GM12878 (cell line): Measurements from ENCODE around the gene TM9SF4. TPM values are rescaled to one million over a fixed set of nuclear protein-coding genes. Genes with fewer than 3 reads are reported as not detected.
A peak's percentile ranks its signal among the peaks of the same experiment; 100 is the strongest.

ENCODE experiments used
- ATAC-seq: fragments of 200-7000 bp; cut with Tn5 transposase; 3 replicates; pipeline ENCODE4 v1.9.1; 2020; ENCODE audit warnings: mild to moderate bottlenecking, moderate library complexity
- BruUV-seq: library from RNA; stranded (reverse); fragments of 400-500 nt; replicated peaks from 2 replicates; lab custom pipeline; 2021; lab: Mats Ljungman, UMichigan
- CTCF ChIA-PET: fragments of 300-600 bp; sonication (Branson Sonifier 250); formaldehyde crosslinking; extraction: SDS; loops from one replicate; lab custom pipeline; 2021; ENCODE audit warnings: inconsistent platforms; lab: Yijun Ruan, JAX
- POLR2A ChIA-PET: fragments of 350-600 bp; formaldehyde crosslinking; extraction: SDS; loops from one replicate; lab custom pipeline; 2021; ENCODE audit warnings: inconsistent platforms; lab: Charles Lee
- RAD21 ChIA-PET: fragments of 300-600 bp; sonication (Branson Sonifier 250); formaldehyde crosslinking; loops from one replicate; lab custom pipeline; 2023; ENCODE audit warnings: antibody characterized with exemption; ENCODE audit not compliant: unreplicated experiment; lab: Charles Lee
- SMC1A ChIA-PET: fragments of 300-600 bp; sonication (Branson Sonifier 250); formaldehyde crosslinking; loops from one replicate; lab custom pipeline; 2023; ENCODE audit not compliant: unreplicated experiment, uncharacterized antibody; lab: Charles Lee
- DNase-seq: peaks from one replicate; pipeline ENCODE4 v3.0.0-alpha.2; 2011; ENCODE audit warnings: low read depth, low spot score
- FAIRE-seq: peaks from 3 replicates; lab custom pipeline; 2011; peaks lifted over from hg19 to GRCh38; lab: Jason Lieb, UNC
- H2AFZ ChIP-seq: 2 replicates; pipeline ENCODE4 v1.6.0; 2011; ENCODE audit warnings: low read depth, low read length, control low read depth; ENCODE audit not compliant: control insufficient read depth
- H3K27ac ChIP-seq: 2 replicates; pipeline ENCODE4 v1.5.1; 2011; ENCODE audit warnings: control low read depth; ENCODE audit not compliant: control insufficient read depth, insufficient read depth
- H3K27me3 ChIP-seq, 2 experiments: replicated peaks in 1 of 2; 2 replicates each; pipeline versions ENCODE4 v1.6.0 to v1.6.1; 2011; ENCODE audit warnings: low read length in 1 of 2; ENCODE audit not compliant: control insufficient read depth in 2 of 2, insufficient read depth in 2 of 2
- H3K36me3 ChIP-seq, 2 experiments: 2 replicates each; pipeline ENCODE4 v1.5.1; 2011; ENCODE audit warnings: low read length in 1 of 2; ENCODE audit not compliant: control insufficient read depth in 2 of 2, insufficient read depth in 2 of 2
- H3K4me1 ChIP-seq: 2 replicates; pipeline ENCODE4 v1.6.1; 2011; ENCODE audit warnings: mild to moderate bottlenecking, low read length, moderate library complexity, mixed read lengths; ENCODE audit not compliant: control insufficient read depth, insufficient read depth
- H3K4me2 ChIP-seq: 2 replicates; pipeline ENCODE4 v1.6.0; 2011; ENCODE audit warnings: control low read depth; ENCODE audit not compliant: control insufficient read depth, insufficient read depth
- H3K4me3 ChIP-seq: fragments of 200-600 bp; sonication (generic); 2 replicates; pipeline ENCODE4 v1.5.1; 2016
- H3K79me2 ChIP-seq: 2 replicates; pipeline ENCODE4 v1.6.0; 2011; ENCODE audit warnings: low read length; ENCODE audit not compliant: control insufficient read depth, insufficient read depth
- H3K9ac ChIP-seq: 2 replicates; pipeline ENCODE4 v1.8.0; 2011; ENCODE audit warnings: low read length, control low read depth, mixed read lengths; ENCODE audit not compliant: control insufficient read depth, insufficient read depth
- H3K9me3 ChIP-seq: replicated peaks from 3 replicates; pipeline ENCODE4 v1.5.1; 2011; ENCODE audit warnings: mild to moderate bottlenecking, low read length; ENCODE audit not compliant: control insufficient read depth, insufficient read depth
- H4K20me1 ChIP-seq: 2 replicates; pipeline ENCODE4 v1.6.0; 2011; ENCODE audit not compliant: control insufficient read depth, insufficient read depth
- BRCA1 ChIP-seq: IDR thresholded peaks from 2 replicates; pipeline ENCODE4 v1.6.1; 2011; ENCODE audit warnings: low read depth, low read length, improper control_type of control experiment
- DPF2 ChIP-seq: fragments of 450-650 bp; IDR thresholded peaks from 2 replicates; pipeline ENCODE4 v1.6.1; 2017; ENCODE audit warnings: mild to moderate bottlenecking
- NR2C2 ChIP-seq: IDR thresholded peaks from 2 replicates; pipeline ENCODE4 v1.6.1; 2011; ENCODE audit warnings: borderline replicate concordance, low read depth; ENCODE audit not compliant: control insufficient read depth, insufficient read length
- PAX5 ChIP-seq: IDR thresholded peaks from 2 replicates; pipeline ENCODE4 v1.6.1; 2011; ENCODE audit warnings: low read depth, low read length, borderline replicate concordance
- SIX5 ChIP-seq: IDR thresholded peaks from 2 replicates; pipeline ENCODE4 v1.6.1; 2011; ENCODE audit warnings: mild to moderate bottlenecking, low read depth, low read length, moderate library complexity; ENCODE audit not compliant: severe bottlenecking
- SMC3 ChIP-seq: IDR thresholded peaks from 2 replicates; pipeline ENCODE4 v1.6.1; 2011; ENCODE audit warnings: low read length, improper control_type of control experiment, borderline replicate concordance
- ZBED1 ChIP-seq: IDR thresholded peaks from 2 replicates; pipeline ENCODE4 v1.6.1; 2016; ENCODE audit warnings: borderline replicate concordance
- ZSCAN29 ChIP-seq: fragments of 450-650 bp; IDR thresholded peaks from 2 replicates; pipeline ENCODE4 v1.6.1; 2017; ENCODE audit warnings: mild to moderate bottlenecking, moderate library complexity
- ZZZ3 ChIP-seq: IDR thresholded peaks from 2 replicates; pipeline ENCODE4 v1.6.1; 2011; ENCODE audit warnings: low read depth; ENCODE audit not compliant: control insufficient read depth, insufficient read length
- WGBS: methylation state at CpG from one replicate; pipeline ENCODE4 v1.1.6; 2016; ENCODE audit warnings: low lambda C conversion rate; ENCODE audit not compliant: insufficient replicate concordance, insufficient coverage; ENCODE audit errors: missing lambda C conversion rate; 5-methylcytosine and 5-hydroxymethylcytosine counted together
- in situ Hi-C: fragments of 300-500 bp; cut with MboI; formaldehyde crosslinking; loops from 9 replicates; pipeline ENCODE4 v1.14.3; 2018; ENCODE audit warnings: mixed read lengths
- intact Hi-C: fragments of 100-400 bp; cut with micrococcal nuclease; formaldehyde crosslinking; loops from one replicate; pipeline ENCODE4 v1.14.2; 2022; ENCODE audit not compliant: unreplicated experiment
- polyA plus RNA-seq, 11 experiments: library from polyadenylated mRNA; depleted of rRNA in 4 of 11; unstranded in 6 of 11; stranded (reverse) in 5 of 11; fragments of >200 nt; fragmentation: Nextera tagmentation in 4 of 11; fragmentation: Illumina TruSeq in 1 of 11; extraction: Ambion mirVana in 4 of 11; extraction: Trizol in 1 of 11; gene quantifications; 1 replicate in 1 of 11; 2 replicates in 10 of 11; pipeline versions ENCODE4 v1.2.1 to v1.2.3, GENCODE V29; 2011 to 2016; ENCODE audit warnings: inconsistent platforms in 2 of 11, missing spikeins in 2 of 11, low read depth in 1 of 11
- total RNA-seq, 4 experiments: library from RNA; depleted of rRNA in 3 of 4; stranded (reverse); fragments of >200 nt in 3 of 4; fragmentation: Illumina TruSeq in 1 of 4; extraction: Trizol in 1 of 4; gene quantifications; 2 replicates each; pipeline versions ENCODE4 v1.2.1 to v1.2.3, GENCODE V29; 2013 to 2021
- TF ChIP-seq, protein P1 (sequence below): fragments of 450-650 bp; IDR thresholded peaks from 2 replicates; pipeline ENCODE4 v1.6.1; 2017; ENCODE audit warnings: borderline replicate concordance
- TF ChIP-seq, protein P2 (sequence below): IDR thresholded peaks from 2 replicates; pipeline ENCODE4 v1.6.1; 2011; ENCODE audit warnings: mild to moderate bottlenecking, low read depth, low read length, moderate library complexity; ENCODE audit not compliant: insufficient replicate concordance
- TF ChIP-seq, protein P3 (sequence below): fragments of 450-650 bp; IDR thresholded peaks from 2 replicates; pipeline ENCODE4 v1.6.1; 2016; ENCODE audit warnings: mild to moderate bottlenecking
- TF ChIP-seq, protein P4 (sequence below): fragments of 450-650 bp; IDR thresholded peaks from 2 replicates; pipeline ENCODE4 v1.6.1; 2017; ENCODE audit warnings: mild to moderate bottlenecking, moderate library complexity

The TM9SF4 gene
- total and polyA plus RNA-seq, 10 of the 15 experiments (the other 5 are each of a cell fraction or from before 2014, with no cell fraction given), result 8.5 to 47.8 (median 24.3) TPM

DNA sequence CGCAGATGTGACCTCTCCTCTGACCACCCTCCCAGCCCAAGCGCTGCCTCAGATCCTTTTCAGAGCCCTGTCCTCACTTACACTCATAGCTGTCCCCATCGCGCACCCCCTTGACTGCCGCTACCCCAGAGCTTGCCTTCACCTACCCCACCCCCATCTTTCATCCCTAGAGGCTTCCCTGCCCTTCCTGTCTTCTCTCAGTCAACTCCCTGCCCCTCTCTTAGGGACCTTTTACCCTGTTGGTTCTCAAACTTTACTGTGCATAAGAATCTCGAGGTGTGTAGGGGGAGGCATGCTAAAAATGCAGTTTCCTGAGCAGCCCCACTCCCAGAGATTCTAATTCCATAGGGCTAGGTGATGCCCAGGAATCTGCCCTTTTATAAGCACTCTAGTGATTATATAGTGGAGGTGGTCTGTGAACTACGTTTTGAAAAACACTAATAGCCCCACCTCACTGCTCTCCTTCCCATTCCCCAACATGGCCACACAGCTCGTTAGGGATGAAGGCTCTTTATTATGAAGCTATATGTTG is 725 bp downstream of the TM9SF4 start:
- RAD21 ChIA-PET, result interaction anchor here (0.9 kb wide), 1 partner anchor 20 kb away, joined by 4 read pairs; no protein-coding TSS in a partner anchor
- peak; percentile 65 for ATAC-seq
- no peak for DNase-seq
- TF ChIP-seq, protein P1, sequence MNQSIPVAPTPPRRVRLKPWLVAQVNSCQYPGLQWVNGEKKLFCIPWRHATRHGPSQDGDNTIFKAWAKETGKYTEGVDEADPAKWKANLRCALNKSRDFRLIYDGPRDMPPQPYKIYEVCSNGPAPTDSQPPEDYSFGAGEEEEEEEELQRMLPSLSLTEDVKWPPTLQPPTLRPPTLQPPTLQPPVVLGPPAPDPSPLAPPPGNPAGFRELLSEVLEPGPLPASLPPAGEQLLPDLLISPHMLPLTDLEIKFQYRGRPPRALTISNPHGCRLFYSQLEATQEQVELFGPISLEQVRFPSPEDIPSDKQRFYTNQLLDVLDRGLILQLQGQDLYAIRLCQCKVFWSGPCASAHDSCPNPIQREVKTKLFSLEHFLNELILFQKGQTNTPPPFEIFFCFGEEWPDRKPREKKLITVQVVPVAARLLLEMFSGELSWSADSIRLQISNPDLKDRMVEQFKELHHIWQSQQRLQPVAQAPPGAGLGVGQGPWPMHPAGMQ, result no peak
- no peak for TF ChIP-seq NR2C2
- TF ChIP-seq, protein P2, sequence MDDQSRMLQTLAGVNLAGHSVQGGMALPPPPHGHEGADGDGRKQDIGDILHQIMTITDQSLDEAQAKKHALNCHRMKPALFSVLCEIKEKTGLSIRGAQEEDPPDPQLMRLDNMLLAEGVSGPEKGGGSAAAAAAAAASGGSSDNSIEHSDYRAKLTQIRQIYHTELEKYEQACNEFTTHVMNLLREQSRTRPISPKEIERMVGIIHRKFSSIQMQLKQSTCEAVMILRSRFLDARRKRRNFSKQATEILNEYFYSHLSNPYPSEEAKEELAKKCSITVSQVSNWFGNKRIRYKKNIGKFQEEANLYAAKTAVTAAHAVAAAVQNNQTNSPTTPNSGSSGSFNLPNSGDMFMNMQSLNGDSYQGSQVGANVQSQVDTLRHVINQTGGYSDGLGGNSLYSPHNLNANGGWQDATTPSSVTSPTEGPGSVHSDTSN, result no peak
- no peak for TF ChIP-seq SMC3
- no peak for TF ChIP-seq ZZZ3
- TF ChIP-seq, protein P3, sequence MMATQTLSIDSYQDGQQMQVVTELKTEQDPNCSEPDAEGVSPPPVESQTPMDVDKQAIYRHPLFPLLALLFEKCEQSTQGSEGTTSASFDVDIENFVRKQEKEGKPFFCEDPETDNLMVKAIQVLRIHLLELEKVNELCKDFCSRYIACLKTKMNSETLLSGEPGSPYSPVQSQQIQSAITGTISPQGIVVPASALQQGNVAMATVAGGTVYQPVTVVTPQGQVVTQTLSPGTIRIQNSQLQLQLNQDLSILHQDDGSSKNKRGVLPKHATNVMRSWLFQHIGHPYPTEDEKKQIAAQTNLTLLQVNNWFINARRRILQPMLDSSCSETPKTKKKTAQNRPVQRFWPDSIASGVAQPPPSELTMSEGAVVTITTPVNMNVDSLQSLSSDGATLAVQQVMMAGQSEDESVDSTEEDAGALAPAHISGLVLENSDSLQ, result no peak
- no peak for TF ChIP-seq ZSCAN29
- TF ChIP-seq PAX5, result no peak
- no peak for TF ChIP-seq BRCA1
- no peak for TF ChIP-seq DPF2
- TF ChIP-seq, protein P4, sequence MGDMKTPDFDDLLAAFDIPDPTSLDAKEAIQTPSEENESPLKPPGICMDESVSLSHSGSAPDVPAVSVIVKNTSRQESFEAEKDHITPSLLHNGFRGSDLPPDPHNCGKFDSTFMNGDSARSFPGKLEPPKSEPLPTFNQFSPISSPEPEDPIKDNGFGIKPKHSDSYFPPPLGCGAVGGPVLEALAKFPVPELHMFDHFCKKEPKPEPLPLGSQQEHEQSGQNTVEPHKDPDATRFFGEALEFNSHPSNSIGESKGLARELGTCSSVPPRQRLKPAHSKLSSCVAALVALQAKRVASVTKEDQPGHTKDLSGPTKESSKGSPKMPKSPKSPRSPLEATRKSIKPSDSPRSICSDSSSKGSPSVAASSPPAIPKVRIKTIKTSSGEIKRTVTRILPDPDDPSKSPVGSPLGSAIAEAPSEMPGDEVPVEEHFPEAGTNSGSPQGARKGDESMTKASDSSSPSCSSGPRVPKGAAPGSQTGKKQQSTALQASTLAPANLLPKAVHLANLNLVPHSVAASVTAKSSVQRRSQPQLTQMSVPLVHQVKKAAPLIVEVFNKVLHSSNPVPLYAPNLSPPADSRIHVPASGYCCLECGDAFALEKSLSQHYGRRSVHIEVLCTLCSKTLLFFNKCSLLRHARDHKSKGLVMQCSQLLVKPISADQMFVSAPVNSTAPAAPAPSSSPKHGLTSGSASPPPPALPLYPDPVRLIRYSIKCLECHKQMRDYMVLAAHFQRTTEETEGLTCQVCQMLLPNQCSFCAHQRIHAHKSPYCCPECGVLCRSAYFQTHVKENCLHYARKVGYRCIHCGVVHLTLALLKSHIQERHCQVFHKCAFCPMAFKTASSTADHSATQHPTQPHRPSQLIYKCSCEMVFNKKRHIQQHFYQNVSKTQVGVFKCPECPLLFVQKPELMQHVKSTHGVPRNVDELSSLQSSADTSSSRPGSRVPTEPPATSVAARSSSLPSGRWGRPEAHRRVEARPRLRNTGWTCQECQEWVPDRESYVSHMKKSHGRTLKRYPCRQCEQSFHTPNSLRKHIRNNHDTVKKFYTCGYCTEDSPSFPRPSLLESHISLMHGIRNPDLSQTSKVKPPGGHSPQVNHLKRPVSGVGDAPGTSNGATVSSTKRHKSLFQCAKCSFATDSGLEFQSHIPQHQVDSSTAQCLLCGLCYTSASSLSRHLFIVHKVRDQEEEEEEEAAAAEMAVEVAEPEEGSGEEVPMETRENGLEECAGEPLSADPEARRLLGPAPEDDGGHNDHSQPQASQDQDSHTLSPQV, result no peak
- TF ChIP-seq SIX5, result no peak
- TF ChIP-seq ZBED1, result no peak
- POLR2A ChIA-PET, result interaction anchor here (1.1 to 1.4 kb wide), 2 partner anchors 13 to 74 kb away, joined by 3 read pairs; no protein-coding TSS in a partner anchor
- FAIRE-seq, result no peak
- 0% methylated on average over 6 of the region's 8 CpGs for WGBS
- SMC1A ChIA-PET, result interaction anchor here (1.0 to 6.3 kb wide), 3 partner anchors 46 to 250 kb away, joined by 3 to 31 read pairs (median 4); no protein-coding TSS in a partner anchor
- no TSS peak for BruUV-seq
- Histone ChIP-seq H3K79me2 (peaks cover 46% of the 10 kb centered on the region), H3K27ac (peak overlapping the region; percentile 97), H4K20me1 (no peaks in the 10 kb centered on the region), H3K9ac (peak overlapping the region; percentile 92), H3K4me2 (peak overlapping the region; percentile 95), H3K9me3 (no peaks in the 10 kb centered on the region), H2AFZ (peak overlapping the region; percentile 100), H3K36me3 (no peaks in the 10 kb centered on the region; a peak in 2 of 4 replicates), H3K4me3 (peak overlapping the region; percentile 98), H3K27me3 (no peaks in the 10 kb centered on the region), H3K4me1 (peaks cover 15% of the 10 kb centered on the region)
- intact Hi-C loops, result no loop called here
- CTCF ChIA-PET, result interaction anchor here (1.0 to 5.0 kb wide), 5 partner anchors 10 to 273 kb away, joined by 3 to 23 read pairs (median 4); no protein-coding TSS in a partner anchor
- in situ Hi-C loops, result no loop called here
